ENCODE data around the gene CST8.

DNA sequence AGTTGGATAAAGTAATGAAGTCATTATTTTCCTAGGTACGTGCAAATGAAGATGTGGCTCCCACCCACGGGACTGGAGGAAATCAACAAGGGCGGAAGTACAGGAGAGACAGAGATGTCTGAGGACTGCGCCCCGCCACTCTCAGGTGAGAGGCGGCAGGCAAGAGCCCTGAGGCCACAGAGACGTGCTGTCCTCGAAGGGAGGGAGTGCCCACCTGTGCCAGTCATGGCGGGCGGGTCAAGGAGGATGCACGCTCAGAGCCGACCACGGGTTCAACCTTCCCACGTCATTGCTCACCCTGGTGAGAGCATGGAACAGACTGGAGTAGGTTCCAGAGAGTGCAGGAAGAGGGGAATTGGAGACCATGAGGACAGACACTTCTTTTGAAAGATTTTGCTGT lies 12.7 kb downstream of the CST8 start:
- TF ChIP-seq POLR2AphosphoS5 (IDR thresholded peaks at IDR 0.05; ENCODE audit: low read depth) (no peak), EZH2phosphoT487 (IDR thresholded peaks at IDR 0.05; ENCODE audit: unreplicated experiment) (no peak), CREB1 (CRISPR knock-in tag; IDR thresholded peaks at IDR 0.05; ENCODE audit: low read depth) (no peak), EZH2 (IDR thresholded peaks at IDR 0.05; ENCODE audit: low read depth, unreplicated experiment) (no peak)
- TF ChIP-seq, protein P1, sequence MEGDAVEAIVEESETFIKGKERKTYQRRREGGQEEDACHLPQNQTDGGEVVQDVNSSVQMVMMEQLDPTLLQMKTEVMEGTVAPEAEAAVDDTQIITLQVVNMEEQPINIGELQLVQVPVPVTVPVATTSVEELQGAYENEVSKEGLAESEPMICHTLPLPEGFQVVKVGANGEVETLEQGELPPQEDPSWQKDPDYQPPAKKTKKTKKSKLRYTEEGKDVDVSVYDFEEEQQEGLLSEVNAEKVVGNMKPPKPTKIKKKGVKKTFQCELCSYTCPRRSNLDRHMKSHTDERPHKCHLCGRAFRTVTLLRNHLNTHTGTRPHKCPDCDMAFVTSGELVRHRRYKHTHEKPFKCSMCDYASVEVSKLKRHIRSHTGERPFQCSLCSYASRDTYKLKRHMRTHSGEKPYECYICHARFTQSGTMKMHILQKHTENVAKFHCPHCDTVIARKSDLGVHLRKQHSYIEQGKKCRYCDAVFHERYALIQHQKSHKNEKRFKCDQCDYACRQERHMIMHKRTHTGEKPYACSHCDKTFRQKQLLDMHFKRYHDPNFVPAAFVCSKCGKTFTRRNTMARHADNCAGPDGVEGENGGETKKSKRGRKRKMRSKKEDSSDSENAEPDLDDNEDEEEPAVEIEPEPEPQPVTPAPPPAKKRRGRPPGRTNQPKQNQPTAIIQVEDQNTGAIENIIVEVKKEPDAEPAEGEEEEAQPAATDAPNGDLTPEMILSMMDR (conservative IDR thresholded peaks at IDR 0.05; ENCODE audit: low read depth in 2 of 2): no peak
- TF ChIP-seq, protein P2, sequence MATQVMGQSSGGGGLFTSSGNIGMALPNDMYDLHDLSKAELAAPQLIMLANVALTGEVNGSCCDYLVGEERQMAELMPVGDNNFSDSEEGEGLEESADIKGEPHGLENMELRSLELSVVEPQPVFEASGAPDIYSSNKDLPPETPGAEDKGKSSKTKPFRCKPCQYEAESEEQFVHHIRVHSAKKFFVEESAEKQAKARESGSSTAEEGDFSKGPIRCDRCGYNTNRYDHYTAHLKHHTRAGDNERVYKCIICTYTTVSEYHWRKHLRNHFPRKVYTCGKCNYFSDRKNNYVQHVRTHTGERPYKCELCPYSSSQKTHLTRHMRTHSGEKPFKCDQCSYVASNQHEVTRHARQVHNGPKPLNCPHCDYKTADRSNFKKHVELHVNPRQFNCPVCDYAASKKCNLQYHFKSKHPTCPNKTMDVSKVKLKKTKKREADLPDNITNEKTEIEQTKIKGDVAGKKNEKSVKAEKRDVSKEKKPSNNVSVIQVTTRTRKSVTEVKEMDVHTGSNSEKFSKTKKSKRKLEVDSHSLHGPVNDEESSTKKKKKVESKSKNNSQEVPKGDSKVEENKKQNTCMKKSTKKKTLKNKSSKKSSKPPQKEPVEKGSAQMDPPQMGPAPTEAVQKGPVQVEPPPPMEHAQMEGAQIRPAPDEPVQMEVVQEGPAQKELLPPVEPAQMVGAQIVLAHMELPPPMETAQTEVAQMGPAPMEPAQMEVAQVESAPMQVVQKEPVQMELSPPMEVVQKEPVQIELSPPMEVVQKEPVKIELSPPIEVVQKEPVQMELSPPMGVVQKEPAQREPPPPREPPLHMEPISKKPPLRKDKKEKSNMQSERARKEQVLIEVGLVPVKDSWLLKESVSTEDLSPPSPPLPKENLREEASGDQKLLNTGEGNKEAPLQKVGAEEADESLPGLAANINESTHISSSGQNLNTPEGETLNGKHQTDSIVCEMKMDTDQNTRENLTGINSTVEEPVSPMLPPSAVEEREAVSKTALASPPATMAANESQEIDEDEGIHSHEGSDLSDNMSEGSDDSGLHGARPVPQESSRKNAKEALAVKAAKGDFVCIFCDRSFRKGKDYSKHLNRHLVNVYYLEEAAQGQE (IDR thresholded peaks at IDR 0.05; ENCODE audit: unreplicated experiment): no peak

All from GM23338 (cell line).